H9 (cell line): ENCODE results near the gene SMAD6. TPM values are rescaled to one million over a fixed set of nuclear protein-coding genes. Genes with fewer than 3 reads are reported as not detected.

Experiments used
- DNase-seq: peaks from one replicate; pipeline ENCODE4 v3.0.0-alpha.2; 2017
- H2AFZ ChIP-seq: one replicate; pipeline ENCODE4 v1.6.1; 2013; ENCODE audit warnings: mild to moderate bottlenecking, low read length, control low read depth, moderate library complexity
- H2AK5ac ChIP-seq: 2 replicates; pipeline ENCODE4 v1.6.1; 2013; ENCODE audit warnings: low read length, control low read depth, mixed read lengths; ENCODE audit not compliant: insufficient read length
- H2BK120ac ChIP-seq: one replicate; pipeline ENCODE4 v1.6.1; 2013; ENCODE audit warnings: low read depth, mild to moderate bottlenecking, low read length, control low read depth, inconsistent platforms; ENCODE audit not compliant: poor library complexity, severe bottlenecking
- H2BK12ac ChIP-seq: 2 replicates; pipeline ENCODE4 v1.6.1; 2013; ENCODE audit warnings: low read length, control low read depth, mixed read lengths, low read depth; ENCODE audit not compliant: insufficient read length
- H2BK15ac ChIP-seq: 2 replicates; pipeline ENCODE4 v1.6.1; 2013; ENCODE audit warnings: low read depth, low read length, control low read depth
- H2BK20ac ChIP-seq: one replicate; pipeline ENCODE4 v1.6.1; 2013; ENCODE audit warnings: low read depth, mild to moderate bottlenecking, low read length, control low read depth, inconsistent platforms; ENCODE audit not compliant: poor library complexity, severe bottlenecking
- H2BK5ac ChIP-seq: 2 replicates; pipeline ENCODE4 v1.6.1; 2013; ENCODE audit warnings: low read length, control low read depth, mixed read lengths; ENCODE audit not compliant: insufficient read length
- H3K14ac ChIP-seq: 2 replicates; pipeline ENCODE4 v1.6.1; 2013; ENCODE audit warnings: low read length, control low read depth; ENCODE audit not compliant: insufficient read depth
- H3K18ac ChIP-seq: 2 replicates; pipeline ENCODE4 v1.6.1; 2013; ENCODE audit warnings: low read depth, mild to moderate bottlenecking, mixed read lengths, low read length, control low read depth; ENCODE audit not compliant: insufficient read length
- H3K23ac ChIP-seq: 2 replicates; pipeline ENCODE4 v1.6.1; 2013; ENCODE audit warnings: low read length, control low read depth, mixed read lengths, low read depth; ENCODE audit not compliant: insufficient read length
- H3K23me2 ChIP-seq: 2 replicates; pipeline ENCODE4 v1.6.1; 2013; ENCODE audit warnings: low read depth, mild to moderate bottlenecking, mixed read lengths, low read length, control low read depth; ENCODE audit not compliant: insufficient read length, poor library complexity, severe bottlenecking
- H3K27ac ChIP-seq: 2 replicates; pipeline ENCODE4 v1.5.1; 2013; ENCODE audit warnings: low read length, control low read depth, mixed read lengths, low read depth; ENCODE audit not compliant: insufficient read length
- H3K27me3 ChIP-seq: 2 replicates; pipeline ENCODE4 v1.6.1; 2013; ENCODE audit warnings: low read length, control low read depth, inconsistent platforms; ENCODE audit not compliant: insufficient read depth
- H3K4ac ChIP-seq: 2 replicates; pipeline ENCODE4 v1.6.1; 2013; ENCODE audit warnings: low read depth, mild to moderate bottlenecking, control low read depth, inconsistent platforms, low read length, moderate library complexity
- H3K4me1 ChIP-seq: 2 replicates; pipeline ENCODE4 v1.6.1; 2013; ENCODE audit warnings: low read length, control low read depth, inconsistent platforms; ENCODE audit not compliant: insufficient read depth
- H3K4me2 ChIP-seq: 2 replicates; pipeline ENCODE4 v1.6.1; 2013; ENCODE audit warnings: low read length, control low read depth, mixed read lengths; ENCODE audit not compliant: insufficient read length, insufficient read depth
- H3K56ac ChIP-seq: 2 replicates; pipeline ENCODE4 v1.6.1; 2013; ENCODE audit warnings: low read depth, mild to moderate bottlenecking, mixed read lengths, low read length, control low read depth; ENCODE audit not compliant: insufficient read length
- H3K79me1 ChIP-seq: 2 replicates; pipeline ENCODE4 v1.6.1; 2013; ENCODE audit warnings: low read depth, mild to moderate bottlenecking, moderate library complexity, low read length, control low read depth, inconsistent platforms; ENCODE audit not compliant: insufficient read depth, poor library complexity, severe bottlenecking
- H3K79me2 ChIP-seq: 2 replicates; pipeline ENCODE4 v1.6.1; 2013; ENCODE audit warnings: low read length, control low read depth, inconsistent platforms; ENCODE audit not compliant: insufficient read depth
- H3K9ac ChIP-seq: 2 replicates; pipeline ENCODE4 v1.6.1; 2013; ENCODE audit warnings: low read length, control low read depth, mixed read lengths; ENCODE audit not compliant: insufficient read length; ENCODE audit errors: extremely low read depth
- H3K9me3 ChIP-seq: one replicate; pipeline ENCODE4 v1.6.1; 2013; ENCODE audit warnings: low read depth, low read length, inconsistent platforms; ENCODE audit not compliant: control insufficient read depth
- H3T11ph ChIP-seq: one replicate; pipeline ENCODE4 v1.6.1; 2013; ENCODE audit warnings: mild to moderate bottlenecking, low read length, control low read depth, inconsistent platforms
- H4K20me1 ChIP-seq: one replicate; pipeline ENCODE4 v1.6.1; 2013; ENCODE audit not compliant: control insufficient read depth, insufficient read length, insufficient read depth
- H4K5ac ChIP-seq: 2 replicates; pipeline ENCODE4 v1.6.1; 2013; ENCODE audit warnings: low read depth, mild to moderate bottlenecking, mixed read lengths, low read length, control low read depth; ENCODE audit not compliant: insufficient read length
- H4K8ac ChIP-seq: replicated peaks from 2 replicates; pipeline ENCODE4 v1.6.1; 2013; ENCODE audit warnings: low read length, control low read depth, mixed read lengths, low read depth; ENCODE audit not compliant: insufficient read length
- H4K91ac ChIP-seq: 2 replicates; pipeline ENCODE4 v1.6.1; 2013; ENCODE audit warnings: low read depth, mild to moderate bottlenecking, moderate library complexity, mixed read lengths, low read length, control low read depth; ENCODE audit not compliant: insufficient read length
- H3K27ac Mint-ChIP-seq, 3 experiments: 2 replicates in 2 of 3; 3 replicates in 1 of 3; pipeline ENCODE4 v1.8.0; 2020 to 2021; ENCODE audit warnings: mixed read lengths in 3 of 3, mild to moderate bottlenecking in 1 of 3, moderate library complexity in 1 of 3
- H3K27me3 Mint-ChIP-seq: 2 replicates; pipeline ENCODE4 v1.8.0; 2021; ENCODE audit warnings: low read depth, mild to moderate bottlenecking, moderate library complexity, mixed read lengths
- H3K36me3 Mint-ChIP-seq, 3 experiments: 2 replicates in 2 of 3; 3 replicates in 1 of 3; pipeline ENCODE4 v1.8.0; 2020 to 2021; ENCODE audit warnings: low read depth in 3 of 3, mixed read lengths in 3 of 3; ENCODE audit not compliant: insufficient read depth in 1 of 3
- H3K4me1 Mint-ChIP-seq, 2 experiments: 2 replicates each; pipeline ENCODE4 v1.8.0; 2020; ENCODE audit warnings: mixed read lengths in 2 of 2
- H3K4me3 Mint-ChIP-seq, 2 experiments: 2 replicates in 1 of 2; 3 replicates in 1 of 2; pipeline ENCODE4 v1.8.0; 2020 to 2021; ENCODE audit warnings: mild to moderate bottlenecking in 2 of 2, mixed read lengths in 2 of 2, moderate library complexity in 1 of 2
- H3K9me3 Mint-ChIP-seq, 2 experiments: 2 replicates in 1 of 2; 3 replicates in 1 of 2; pipeline ENCODE4 v1.8.0; 2020; ENCODE audit warnings: mild to moderate bottlenecking in 2 of 2, mixed read lengths in 2 of 2, moderate library complexity in 1 of 2
- CTCF ChIP-seq: fragments of 200-600 bp; sonication (generic); conservative IDR thresholded peaks from 3 replicates; pipeline ENCODE4 v1.8.0; 2021; ENCODE audit warnings: antibody characterized with exemption, mild to moderate bottlenecking
- WGBS: extraction: QIAGEN DNeasy Blood & Tissue Kit; methylation state at CpG from one replicate; pipeline ENCODE4 v1.1.7; 2013; ENCODE audit warnings: missing lambda C conversion rate, low lambda C conversion rate, mixed read lengths; ENCODE audit not compliant: insufficient read length; ENCODE audit errors: extremely low coverage; 5-methylcytosine and 5-hydroxymethylcytosine counted together
- total RNA-seq: library from RNA; stranded (reverse); gene quantifications from 2 replicates; pipeline ENCODE4 v1.2.1, GENCODE V29; 2021

The SMAD6 gene
- total RNA-seq, 1 experiment from 2014 or later, result 6.0 TPM

- DNase-seq, result no peak
- Mint-ChIP-seq H3K27ac (peak overlapping the region in 1 of 3 experiments; percentile 20; a peak in 1 of 7 replicates), H3K27me3 (peaks cover 4% of the 10 kb centered on the region), H3K4me1 (peaks cover 36 to 48% of the 10 kb centered on the region in 2 experiments), H3K9me3 (no peaks in the 10 kb centered on the region; a peak in 1 of 5 replicates), H3K4me3 (peak overlapping the region in 1 of 2 experiments; percentile 33; a peak in 1 of 5 replicates), H3K36me3 (no peaks in the 10 kb centered on the region)
- H3K23me2 ChIP-seq, result peaks cover 4% of the 10 kb centered on the region
- no CpG with 5 or more reads among the region's 12 CpGs for whole genome bisulfite sequencing
- H4K5ac ChIP-seq, result no peak overlapping the region
- no peak overlapping the region for H3K56ac ChIP-seq
- no peak overlapping the region for H2BK120ac ChIP-seq
- 0 out of 2 replicates have a peak, but pooled peaks cover 2% of the 10 kb centered on the region for H3K79me2 ChIP-seq
- no peak overlapping the region for H3K9ac ChIP-seq
- H3K4me2 ChIP-seq, result no peak overlapping the region
- H2BK12ac ChIP-seq, result no peak overlapping the region
- no peak overlapping the region for H2BK20ac ChIP-seq
- H3K14ac ChIP-seq, result no peak overlapping the region
- no peak overlapping the region for H2AK5ac ChIP-seq
- H3K79me1 ChIP-seq, result no peaks in the 10 kb centered on the region
- no peak overlapping the region for H2BK15ac ChIP-seq
- H3K27ac ChIP-seq, result no peak overlapping the region
- TF ChIP-seq CTCF, result no peak
- no peak overlapping the region for H2AFZ ChIP-seq
- H3K23ac ChIP-seq, result no peak overlapping the region
- no peak overlapping the region for H4K91ac ChIP-seq
- H3K9me3 ChIP-seq, result no peaks in the 10 kb centered on the region
- peaks cover 17% of the 10 kb centered on the region for H3K4me1 ChIP-seq
- no peaks in the 10 kb centered on the region for H3K27me3 ChIP-seq
- no peak overlapping the region for H3T11ph ChIP-seq
- no peak overlapping the region for H2BK5ac ChIP-seq
- peak overlapping the region; percentile 39 for H3K18ac ChIP-seq
- H3K4ac ChIP-seq, result no peak overlapping the region
- no peak overlapping the region for H4K8ac ChIP-seq
- H4K20me1 ChIP-seq, result no peaks in the 10 kb centered on the region
Observed at GRCh38 chr15:66654361-66654738, 47.7 kb upstream of the SMAD6 start.
